Myocyte (in vitro differentiated cells): Measurements from ENCODE around the gene SLC1A2. TPM values are rescaled to one million over a fixed set of nuclear protein-coding genes. Genes with fewer than 3 reads are reported as not detected.

Experiments
- DNase-seq: peaks from one replicate; pipeline ENCODE4 v3.0.0-alpha.2; 2012; ENCODE audit warnings: low read depth
- total RNA-seq: library from RNA; depleted of rRNA; stranded (reverse); fragments of >200 nt; gene quantifications from 2 replicates; pipeline ENCODE4 v1.2.3, GENCODE V29; 2014

SLC1A2 gene
- total RNA-seq, 1 donor from 2014 or later: 2.9 TPM

- peak; percentile 60 for DNase-seq
Observed at GRCh38 chr11:35305670-35306382, 113.5 kb downstream of the SLC1A2 start.

GRCh38 chr11:35304900-35305460, 114.4 kb downstream of the SLC1A2 start:
- no peak for DNase-seq

GRCh38 chr11:35304386-35304775, 115.0 kb downstream of the SLC1A2 start:
- no peak for DNase-seq

GRCh38 chr11:35303596-35304385, 115.6 kb downstream of the SLC1A2 start:
- DNase-seq: no peak

GRCh38 chr11:35302398-35302797, 117.0 kb downstream of the SLC1A2 start:
- DNase-seq: no peak

GRCh38 chr11:35298369-35298768, 121.0 kb downstream of the SLC1A2 start:
- no peak for DNase-seq

GRCh38 chr11:35295751-35296150, 123.6 kb downstream of the SLC1A2 start:
- no peak for DNase-seq

GRCh38 chr11:35293699-35294098, 125.7 kb downstream of the SLC1A2 start:
- no peak for DNase-seq

- DNase-seq: no peak
Observed at GRCh38 chr11:35293035-35293434, 126.3 kb downstream of the SLC1A2 start.

GRCh38 chr11:35292279-35292678, 127.1 kb downstream of the SLC1A2 start:
- no peak for DNase-seq

GRCh38 chr11:35290876-35291275, 128.5 kb downstream of the SLC1A2 start:
- peak; percentile 42 for DNase-seq

GRCh38 chr11:35289821-35290220, 129.5 kb downstream of the SLC1A2 start:
- DNase-seq: peak; percentile 32

GRCh38 chr11:35288817-35289541, 130.4 kb downstream of the SLC1A2 start:
- DNase-seq: peak; percentile 85

- peak; percentile 71 for DNase-seq
Observed at GRCh38 chr11:35288309-35288708, 131.0 kb downstream of the SLC1A2 start.

GRCh38 chr11:35287344-35287890, 131.9 kb downstream of the SLC1A2 start:
- no peak for DNase-seq

- DNase-seq: no peak
Observed at GRCh38 chr11:35286126-35286525, 133.2 kb downstream of the SLC1A2 start.

- DNase-seq: peak; percentile 51
Observed at GRCh38 chr11:35285471-35285870, 133.9 kb downstream of the SLC1A2 start.

- DNase-seq: peak; percentile 44
Observed at GRCh38 chr11:35282221-35282882, 137.0 kb downstream of the SLC1A2 start.

GRCh38 chr11:35281169-35281688, 138.1 kb downstream of the SLC1A2 start:
- no peak for DNase-seq

GRCh38 chr11:35280727-35281126, 138.6 kb downstream of the SLC1A2 start:
- no peak for DNase-seq
